ENCODE results near the gene ST3GAL5.

Gene ST3GAL5

GRCh38 chr2:85865539-85866164 is 23.1 kb downstream of the ST3GAL5 start:
- DNase-seq, result peak; percentile 60

DNA sequence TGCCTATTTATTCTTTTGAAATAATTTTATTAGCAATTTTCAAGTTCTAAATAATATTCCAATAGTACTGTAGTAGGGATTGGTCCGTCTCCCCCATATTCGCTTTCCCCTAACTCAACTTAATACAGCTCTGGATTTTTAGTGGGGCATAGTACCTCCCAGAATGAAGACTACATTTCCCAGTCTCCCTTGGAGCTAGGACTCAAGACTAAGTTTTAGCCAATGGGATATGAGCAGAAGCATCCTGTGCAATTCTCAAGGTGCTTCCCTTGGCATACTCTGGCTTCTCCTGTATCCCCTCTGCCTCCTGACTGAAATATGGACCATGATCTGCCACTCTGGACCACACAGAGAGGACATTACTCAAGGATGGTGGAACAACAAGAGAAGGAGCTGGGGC is 24.1 kb downstream of the ST3GAL5 start:
- no peak for DNase-seq

DNA sequence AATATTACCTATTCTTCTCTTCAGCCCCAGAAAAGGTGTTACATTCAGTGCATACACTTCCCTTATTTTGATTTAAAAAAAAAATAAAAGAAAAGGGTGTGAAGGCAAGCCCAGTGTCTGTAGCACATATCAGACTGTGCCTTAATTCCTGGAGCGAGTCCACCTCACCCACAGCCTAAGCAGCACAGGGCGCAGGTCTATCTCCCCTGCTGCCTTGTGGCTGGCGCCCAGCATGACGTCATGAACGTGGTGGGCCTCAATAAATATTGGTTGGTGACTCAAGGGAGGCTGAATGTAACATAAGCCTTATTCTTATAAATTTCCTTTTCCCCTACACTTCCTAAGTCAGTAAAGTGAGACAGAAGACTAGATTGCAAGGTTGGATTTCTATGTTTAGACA is 26.4 kb downstream of the ST3GAL5 start:
- no peak for DNase-seq

DNA sequence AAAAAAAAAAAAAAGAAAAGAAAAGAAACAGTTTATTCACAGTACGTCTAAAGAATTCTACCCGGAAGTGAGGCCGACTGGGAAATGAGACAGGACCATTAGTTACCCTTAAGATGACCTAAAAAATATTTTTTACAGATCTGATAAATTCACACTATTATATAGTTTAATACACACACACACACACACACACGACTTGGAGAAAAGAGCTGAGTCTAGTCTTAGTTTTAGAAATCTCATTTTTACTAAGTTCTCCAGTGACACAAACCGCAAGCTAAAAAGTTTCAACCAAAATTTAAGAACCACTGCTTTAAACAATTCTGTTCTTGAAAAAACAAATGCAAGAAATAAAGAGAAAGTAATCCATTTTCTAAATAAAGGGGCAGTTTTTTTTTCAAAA is 27.1 kb downstream of the ST3GAL5 start:
- DNase-seq, result no peak

DNA sequence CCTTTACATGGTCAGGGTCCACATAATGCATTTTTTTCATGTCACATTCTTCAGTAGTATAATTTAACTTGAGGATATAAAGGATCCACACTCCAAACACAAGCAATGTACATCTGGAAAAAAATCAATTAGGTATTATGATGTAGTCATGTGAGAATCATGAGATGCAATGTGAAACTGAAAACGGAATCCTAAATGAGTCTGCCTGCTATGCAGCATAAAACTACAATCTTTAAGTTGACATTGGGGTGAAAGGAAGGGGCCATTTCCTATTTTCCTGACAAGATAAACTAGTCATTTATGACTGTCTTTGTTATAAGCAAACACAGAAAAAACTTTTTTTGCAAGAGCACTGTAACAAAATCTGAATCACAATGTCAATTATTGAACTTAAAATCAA is 27.6 kb downstream of the ST3GAL5 start:
- no peak for DNase-seq

DNA sequence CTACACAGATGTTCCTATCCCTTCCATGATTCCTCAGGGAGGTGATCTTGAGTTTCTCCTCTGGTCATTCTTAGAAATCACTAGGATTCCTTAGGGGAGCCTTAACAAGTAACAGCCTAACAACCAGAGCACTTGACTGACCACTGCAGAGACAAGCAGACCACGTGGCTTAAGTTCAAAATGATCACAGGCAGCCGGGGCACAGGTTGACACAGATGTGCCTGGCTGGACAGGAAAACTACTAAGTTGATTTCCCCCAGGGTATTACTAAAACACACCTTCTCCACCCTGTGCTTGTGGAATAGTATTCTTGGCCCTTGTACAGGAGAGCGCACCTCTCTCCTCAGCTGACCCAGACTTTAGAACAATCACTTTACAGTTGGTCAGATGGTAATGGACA is 29.9 kb downstream of the ST3GAL5 start:
- no peak for DNase-seq

DNA sequence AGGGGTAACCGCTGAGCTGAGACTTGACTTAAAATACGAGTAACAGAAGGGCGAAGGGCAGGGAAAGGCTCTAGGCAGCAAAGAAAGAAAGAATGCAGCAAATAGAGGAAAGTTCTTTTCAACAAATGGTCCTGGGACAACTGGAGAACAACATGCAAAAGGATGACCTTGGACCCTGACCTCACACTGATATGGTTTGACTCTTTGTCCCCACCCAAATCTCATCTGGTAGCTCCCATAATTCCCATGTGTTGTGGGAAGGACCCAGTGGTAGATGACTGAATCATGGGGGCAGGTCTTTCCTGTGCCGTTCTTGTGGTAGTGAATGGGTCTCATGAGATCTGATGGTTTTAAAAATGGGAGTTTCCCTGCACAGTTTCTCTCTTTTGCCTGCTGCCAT is 33.9 kb downstream of the ST3GAL5 start:
- no peak for DNase-seq

- no peak for DNase-seq
Observed at GRCh38 chr2:85854166-85854509, 34.7 kb downstream of the ST3GAL5 start.

- no peak for DNase-seq
Observed at GRCh38 chr2:85853499-85854165, 35.2 kb downstream of the ST3GAL5 start.

DNA sequence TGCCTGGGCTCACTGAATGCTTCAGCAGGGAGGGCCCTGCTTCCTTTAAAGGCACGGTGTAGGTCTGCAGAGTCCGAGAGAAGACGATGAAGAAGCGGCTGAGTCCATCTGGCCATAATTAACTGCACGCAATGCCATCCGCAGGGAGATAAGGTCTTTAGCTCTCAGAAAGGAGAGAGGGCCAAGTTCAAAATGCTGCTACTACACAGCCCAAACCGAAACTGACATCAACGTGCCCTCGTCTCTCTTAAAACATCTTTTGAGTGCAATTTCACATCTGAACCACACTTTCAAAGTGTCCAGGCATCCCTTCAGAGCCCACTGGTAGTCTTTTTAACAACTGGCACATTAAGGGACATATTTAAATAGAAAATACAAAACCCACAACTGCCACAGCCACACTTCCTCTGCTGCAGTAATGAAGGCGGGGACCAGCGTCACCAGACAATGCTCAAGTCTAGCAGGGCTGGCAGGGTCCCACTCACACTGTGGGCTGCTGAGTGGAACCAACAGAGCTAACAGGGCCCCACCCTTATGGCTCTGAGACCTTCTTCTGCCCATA is 35.8 kb downstream of the ST3GAL5 start:
- peak; percentile 65 for DNase-seq

- DNase-seq, result no peak
Observed at GRCh38 chr2:85852152-85852840, 36.5 kb downstream of the ST3GAL5 start.

DNA sequence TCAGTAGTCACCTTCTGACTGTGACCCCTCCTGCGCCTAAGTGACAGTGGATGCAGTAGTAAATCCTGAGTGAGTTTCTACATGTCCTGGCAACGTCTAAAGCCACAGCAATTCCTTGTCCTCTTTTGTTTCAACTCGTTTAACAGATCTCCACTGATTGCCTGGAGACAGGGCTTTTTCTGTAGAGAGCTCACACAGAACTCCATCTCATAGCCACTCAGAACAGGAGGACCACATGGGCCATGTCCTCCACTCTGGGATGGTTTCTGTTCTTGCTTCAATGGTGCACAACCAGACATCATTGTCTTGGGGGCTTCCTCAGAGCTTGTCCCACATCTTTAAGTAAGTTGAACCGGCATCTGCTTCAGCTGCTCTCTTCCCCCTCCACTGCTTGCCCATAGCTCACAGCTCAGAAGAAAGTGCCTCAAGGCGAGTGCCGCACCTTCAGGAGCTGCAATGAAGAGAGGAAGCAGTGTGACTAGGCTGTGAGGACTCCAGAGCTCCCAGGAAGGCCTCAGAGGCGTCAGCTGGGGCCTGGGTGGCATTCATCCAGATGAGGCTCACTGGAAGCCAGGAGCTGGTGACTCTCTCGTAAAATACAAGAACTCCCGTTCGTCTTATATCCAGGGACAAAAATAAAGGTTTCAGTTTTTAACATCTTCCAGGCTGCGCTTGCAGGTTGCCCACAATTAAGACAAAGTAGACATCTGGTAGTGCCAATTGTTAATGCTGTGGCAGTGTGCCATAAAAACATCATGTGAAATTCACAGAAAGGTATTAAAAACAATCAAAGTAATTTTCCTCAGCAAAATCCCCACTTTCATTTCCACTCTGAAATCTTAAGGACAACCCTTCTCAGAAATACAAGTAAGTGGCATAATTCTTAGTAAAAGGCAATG is 37.3 kb downstream of the ST3GAL5 start:
- no peak for DNase-seq

GRCh38 chr2:85850451-85850850 is 38.3 kb downstream of the ST3GAL5 start:
- no peak for DNase-seq

GRCh38 chr2:85847051-85847588 is 41.7 kb downstream of the ST3GAL5 start:
- no peak for DNase-seq

DNA sequence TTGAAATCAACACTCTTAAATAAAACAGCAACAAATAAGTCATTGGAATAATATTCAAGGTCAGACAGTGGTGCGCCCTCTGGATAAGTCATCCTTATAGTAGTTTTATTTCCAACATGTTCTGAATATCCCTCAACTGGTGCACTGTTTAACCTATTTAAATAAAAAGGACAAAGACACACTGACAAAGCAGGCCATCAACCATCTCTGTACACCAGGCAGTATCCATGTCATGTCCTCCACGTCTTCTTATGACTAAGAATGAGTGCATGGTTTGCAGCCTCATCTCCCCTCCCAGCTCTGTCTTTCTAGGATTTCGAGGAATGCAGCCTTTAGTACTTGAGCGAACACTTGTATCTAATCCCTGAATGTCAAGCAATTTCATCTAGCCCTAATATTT is 42.4 kb downstream of the ST3GAL5 start:
- DNase-seq, result no peak

GRCh38 chr2:85844486-85844885 is 44.3 kb downstream of the ST3GAL5 start:
- DNase-seq, result no peak

- DNase-seq, result peak; percentile 71
Observed at GRCh38 chr2:85843543-85843942, 45.2 kb downstream of the ST3GAL5 start.

- DNase-seq, result no peak
Observed at GRCh38 chr2:85840091-85840490, 48.7 kb downstream of the ST3GAL5 start.

DNA sequence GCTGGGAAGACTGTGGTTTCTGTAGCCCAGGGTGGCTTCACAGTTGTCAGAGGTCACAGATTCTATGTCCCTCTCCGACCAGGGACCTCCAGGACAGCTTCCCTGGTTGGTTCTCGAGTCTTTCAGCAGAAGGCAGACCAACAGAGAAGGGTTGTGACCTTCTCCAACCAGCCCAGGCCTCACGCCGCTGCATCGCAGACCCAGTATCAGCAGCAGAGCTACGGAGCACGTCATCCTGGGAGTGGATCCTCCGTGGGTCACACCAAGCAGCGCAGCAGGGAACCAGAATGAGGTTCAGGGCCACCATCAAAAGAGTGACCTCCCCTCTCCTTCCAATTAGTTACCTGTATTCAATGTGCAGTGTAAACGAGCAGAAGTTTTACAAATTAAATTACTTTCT is 49.3 kb downstream of the ST3GAL5 start:
- no peak for DNase-seq

GRCh38 chr2:85838641-85839040 is 50.1 kb downstream of the ST3GAL5 start:
- no peak for DNase-seq

DNA sequence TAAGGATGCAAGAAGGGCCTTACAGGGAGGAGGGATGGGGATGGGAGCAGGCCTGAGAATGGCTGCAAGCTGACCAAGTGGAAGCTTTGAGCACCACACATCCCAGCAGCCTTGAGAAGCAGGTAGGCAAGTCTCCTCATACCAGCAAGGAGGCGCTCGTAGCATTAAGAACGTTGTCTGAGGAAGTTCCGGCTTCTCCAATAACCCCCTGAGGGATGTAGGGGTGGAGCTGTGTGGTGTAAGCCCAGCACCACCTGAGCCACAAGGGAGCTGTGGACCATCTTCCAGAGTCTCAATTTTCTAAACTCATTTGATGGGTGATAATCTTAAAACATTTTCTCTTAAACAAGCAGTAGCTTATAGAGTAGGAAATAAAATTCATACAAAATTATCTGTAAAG is 50.6 kb downstream of the ST3GAL5 start:
- DNase-seq, result no peak

- no peak for DNase-seq
Observed at GRCh38 chr2:85834466-85834865, 54.3 kb downstream of the ST3GAL5 start.

DNA sequence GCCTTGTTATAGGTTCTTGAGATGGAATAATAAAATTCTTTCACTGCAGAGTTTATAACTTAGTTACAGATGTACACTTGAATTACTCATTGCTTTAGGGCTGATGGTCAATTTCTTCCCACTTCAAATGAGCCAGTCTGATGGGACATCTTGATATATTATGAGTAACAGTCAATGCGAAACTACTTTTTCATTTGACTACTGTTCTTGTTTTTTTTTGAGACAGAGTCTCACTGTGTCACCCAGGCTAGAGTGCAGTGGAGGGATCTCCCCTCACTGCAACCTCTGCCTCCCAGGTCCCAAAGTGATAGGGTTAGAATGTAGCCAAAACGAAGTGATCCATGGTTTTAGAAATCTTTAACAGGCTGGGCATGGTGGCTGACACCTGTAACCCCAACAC is 57.1 kb downstream of the ST3GAL5 start:
- no peak for DNase-seq

All from stimulated activated CD4-positive, alpha-beta T cell treated with anti-CD3 and anti-CD28 coated beads, Interleukin-15, amount 100 ng/mL, for 24 hours (primary cell).